GM21737 (cell line): Measurements from ENCODE around the gene PFKFB4.

Experiments
- ATAC-seq: cut with Tn5 transposase; IDR thresholded peaks from one replicate; pipeline ENCODE4 v1.9.1; 2021; ENCODE audit warnings: mild to moderate bottlenecking, moderate library complexity; ENCODE audit not compliant: unreplicated experiment

PFKFB4 gene

GRCh38 chr3:48468329-48468731 is 88.3 kb downstream of the PFKFB4 start:
- no peak for ATAC-seq
